ENCODE measurements around the gene ADPGK.
"Not testable (repeated sequence)": the region's sequence is repeated elsewhere in the genome, so short reads cannot be mapped to it uniquely, and the experiment has no call there.

Gene ADPGK

GRCh38 chr15:72783640-72784455 is at the start of gene ADPGK:
ADPGK (minus strand) TSS chr15:72783758; CDS start chr15:72783691, 67 bp downstream.
- Mint-ChIP-seq H3K9me3 (no peaks in the 10 kb centered on the region), H3K27ac (ENCODE audit: low read depth) (peak within 1 kb of the TSS; percentile 93), H3K4me3 (peak within 1 kb of the TSS; percentile 86), H3K36me3 (ENCODE audit: insufficient read depth) (peaks cover 31% of the 10 kb centered on the region), H3K4me1 (peaks cover 55% of the 10 kb centered on the region), H3K27me3 (no peaks in the 10 kb centered on the region)
- DNase-seq (ENCODE audit: low spot score in 2 of 2): peak; percentile 95 to 96
- ATAC-seq (replicated peaks; ENCODE audit: extremely low read depth, poor library complexity, severe bottlenecking): peak; percentile 79

- Mint-ChIP-seq H3K27ac (ENCODE audit: low read depth) (no peak overlapping the region), H3K27me3 (peaks cover 39% of the 10 kb centered on the region), H3K4me3 (no peak overlapping the region), H3K36me3 (ENCODE audit: insufficient read depth) (no peaks in the 10 kb centered on the region), H3K9me3 (no peaks in the 10 kb centered on the region), H3K4me1 (no peaks in the 10 kb centered on the region)
- DNase-seq (ENCODE audit: low spot score in 2 of 2): no peak
- no peak for ATAC-seq (replicated peaks; ENCODE audit: extremely low read depth, poor library complexity, severe bottlenecking)
Observed at GRCh38 chr15:72827226-72827625, 43.7 kb upstream of the ADPGK start.

DNA sequence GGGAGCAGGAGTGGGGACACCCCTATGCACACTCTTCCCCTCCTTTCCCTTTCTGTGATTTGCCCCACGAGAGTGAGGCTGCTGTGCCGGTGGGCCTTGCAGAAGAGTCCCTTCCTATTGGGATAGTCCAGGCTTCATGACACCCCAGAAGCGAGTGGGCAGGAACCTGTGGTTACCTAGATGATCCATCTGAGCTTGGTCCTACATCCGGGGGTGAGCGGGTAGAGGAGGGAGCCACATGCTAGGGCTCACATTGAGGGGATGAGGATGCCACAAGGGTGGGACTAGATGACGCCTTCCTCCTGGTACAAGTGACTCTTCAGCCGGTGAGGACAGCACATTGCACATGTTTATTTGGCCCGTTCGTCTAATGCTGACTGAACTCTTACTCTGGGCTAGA is 43.1 kb upstream of the ADPGK start:
- DNase-seq (ENCODE audit: low spot score in 2 of 2): no peak
- peaks cover 33% of the 10 kb centered on the region for H3K27me3 Mint-ChIP-seq
- H3K9me3 Mint-ChIP-seq: no peaks in the 10 kb centered on the region
- no peaks in the 10 kb centered on the region for H3K36me3 Mint-ChIP-seq (ENCODE audit: insufficient read depth)
- ATAC-seq (replicated peaks; ENCODE audit: extremely low read depth, poor library complexity, severe bottlenecking): no peak
- H3K4me3 Mint-ChIP-seq: no peak overlapping the region
- H3K4me1 Mint-ChIP-seq: no peaks in the 10 kb centered on the region
- H3K27ac Mint-ChIP-seq (ENCODE audit: low read depth): no peak overlapping the region

GRCh38 chr15:72825829-72826228 is 42.3 kb upstream of the ADPGK start:
- Mint-ChIP-seq H3K9me3 (no peaks in the 10 kb centered on the region), H3K27me3 (peaks cover 25% of the 10 kb centered on the region), H3K36me3 (ENCODE audit: insufficient read depth) (no peaks in the 10 kb centered on the region), H3K27ac (ENCODE audit: low read depth) (no peak overlapping the region), H3K4me1 (no peaks in the 10 kb centered on the region), H3K4me3 (no peak overlapping the region)
- ATAC-seq (replicated peaks; ENCODE audit: extremely low read depth, poor library complexity, severe bottlenecking) (no peak), DNase-seq (ENCODE audit: low spot score in 2 of 2) (no peak)

DNA sequence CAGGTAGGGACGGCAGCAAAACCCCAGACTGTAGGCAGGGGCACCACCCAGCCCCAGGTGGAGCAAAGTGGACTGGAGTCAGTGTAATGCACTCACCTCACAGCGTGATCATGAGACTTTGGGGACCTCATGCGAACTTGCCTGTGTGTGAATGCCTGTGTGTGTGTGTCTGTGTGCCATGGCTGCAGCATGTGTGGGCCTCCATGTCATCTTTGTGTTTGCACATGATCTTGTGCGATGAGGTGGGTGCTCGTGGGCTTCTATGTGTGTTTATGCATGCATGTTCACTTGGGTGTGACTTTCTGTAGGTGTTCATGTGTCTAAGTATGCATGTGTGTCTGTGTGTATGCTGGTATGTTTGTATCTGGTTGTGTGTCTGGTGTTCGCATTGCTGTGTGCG is 41.2 kb upstream of the ADPGK start:
- Mint-ChIP-seq H3K36me3 (ENCODE audit: insufficient read depth) (no peaks in the 10 kb centered on the region), H3K9me3 (no peaks in the 10 kb centered on the region), H3K4me1 (no peaks in the 10 kb centered on the region), H3K4me3 (no peak overlapping the region), H3K27me3 (peaks cover 14% of the 10 kb centered on the region), H3K27ac (ENCODE audit: low read depth) (no peak overlapping the region)
- no peak for DNase-seq (ENCODE audit: low spot score in 2 of 2)
- no peak for ATAC-seq (replicated peaks; ENCODE audit: extremely low read depth, poor library complexity, severe bottlenecking)

DNA sequence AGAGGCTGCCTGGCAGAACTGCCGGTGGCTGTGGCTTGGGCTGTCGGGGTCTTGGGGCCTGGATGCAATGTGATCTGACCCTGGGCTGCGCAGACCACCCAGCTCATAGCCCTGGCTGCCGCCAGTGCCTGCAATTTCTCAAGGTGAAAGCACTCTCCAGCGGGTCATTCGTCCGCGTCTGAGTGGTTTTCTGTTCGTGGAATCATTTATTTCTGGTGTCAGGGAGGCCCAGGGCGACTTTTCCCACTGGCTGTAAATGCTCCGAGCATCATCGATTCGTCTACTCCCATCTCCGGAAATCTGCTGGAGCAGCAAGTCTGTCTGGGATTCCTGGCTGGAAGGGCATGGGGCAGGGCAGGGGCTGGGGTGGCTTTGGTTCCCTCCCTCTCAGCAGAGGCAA is 40.6 kb upstream of the ADPGK start:
- Mint-ChIP-seq H3K4me1 (no peaks in the 10 kb centered on the region), H3K9me3 (no peaks in the 10 kb centered on the region), H3K36me3 (ENCODE audit: insufficient read depth) (no peaks in the 10 kb centered on the region), H3K27ac (ENCODE audit: low read depth) (no peak overlapping the region), H3K27me3 (peaks cover 11% of the 10 kb centered on the region), H3K4me3 (no peak overlapping the region)
- no peak for ATAC-seq (replicated peaks; ENCODE audit: extremely low read depth, poor library complexity, severe bottlenecking)
- no peak for DNase-seq (ENCODE audit: low spot score in 2 of 2)

DNA sequence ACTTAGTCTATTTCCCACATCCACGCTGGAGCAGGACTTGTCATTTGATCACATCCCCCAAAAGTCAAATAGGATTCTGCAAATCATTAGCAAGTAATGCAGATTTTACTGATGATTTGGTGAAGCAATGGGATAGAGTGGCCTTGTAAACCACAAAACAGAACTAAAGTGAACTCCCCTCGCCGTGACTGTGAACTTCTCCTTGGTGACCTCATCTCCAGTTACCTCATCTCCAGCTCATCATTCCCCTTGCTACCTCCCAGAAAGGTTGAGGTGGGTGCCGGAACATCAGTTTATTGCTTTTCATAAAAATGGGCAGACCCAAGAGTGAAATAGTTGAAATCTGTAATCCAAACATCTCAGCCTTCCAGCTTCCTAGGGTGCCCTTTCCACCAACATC is 36.7 kb upstream of the ADPGK start:
- Mint-ChIP-seq H3K4me3 (no peak overlapping the region), H3K27ac (ENCODE audit: low read depth) (no peak overlapping the region), H3K36me3 (ENCODE audit: insufficient read depth) (no peaks in the 10 kb centered on the region), H3K27me3 (no peaks in the 10 kb centered on the region), H3K4me1 (no peaks in the 10 kb centered on the region), H3K9me3 (no peaks in the 10 kb centered on the region)
- no peak for ATAC-seq (replicated peaks; ENCODE audit: extremely low read depth, poor library complexity, severe bottlenecking)
- no peak for DNase-seq (ENCODE audit: low spot score in 2 of 2)

GRCh38 chr15:72818632-72819031 is 35.1 kb upstream of the ADPGK start:
- H3K27me3 Mint-ChIP-seq: no peaks in the 10 kb centered on the region
- H3K27ac Mint-ChIP-seq (ENCODE audit: low read depth): no peak overlapping the region
- no peaks in the 10 kb centered on the region for H3K36me3 Mint-ChIP-seq (ENCODE audit: insufficient read depth)
- no peak overlapping the region for H3K4me3 Mint-ChIP-seq
- DNase-seq (ENCODE audit: low spot score in 2 of 2) (no peak), ATAC-seq (replicated peaks; ENCODE audit: extremely low read depth, poor library complexity, severe bottlenecking) (no peak)
- H3K9me3 Mint-ChIP-seq: no peaks in the 10 kb centered on the region
- H3K4me1 Mint-ChIP-seq: no peaks in the 10 kb centered on the region

DNA sequence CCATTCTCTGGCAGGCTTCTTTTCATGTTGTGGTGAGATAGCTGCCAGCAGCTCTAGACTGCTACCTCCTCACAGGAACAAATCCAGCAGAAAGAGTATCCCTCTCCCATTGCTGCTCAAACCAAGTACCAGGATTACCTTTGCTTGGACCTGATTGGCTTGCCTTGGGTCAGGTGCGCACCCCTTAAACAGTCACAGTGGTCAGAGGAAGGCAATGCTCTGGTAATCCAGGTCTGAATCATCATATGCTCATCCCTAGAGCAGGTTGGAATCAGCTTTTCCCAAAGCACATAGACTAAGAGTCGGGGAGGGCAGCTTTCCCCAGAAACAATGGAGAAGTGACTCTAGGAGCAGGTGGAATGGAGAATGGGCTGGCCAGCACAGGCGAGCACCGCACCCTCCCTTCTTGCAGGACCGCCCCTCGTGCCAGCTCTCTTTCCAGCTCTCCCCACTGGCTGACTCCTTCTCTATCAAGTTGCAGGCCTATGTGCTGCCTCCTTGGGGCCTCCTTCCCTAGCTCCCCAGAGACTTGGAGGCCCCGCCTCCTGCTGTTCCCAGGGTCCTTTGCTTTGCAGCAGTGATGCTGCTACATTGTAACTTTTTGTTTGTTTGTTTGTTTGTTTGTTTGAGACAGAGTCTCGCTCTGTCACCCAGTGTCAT is 29.9 kb upstream of the ADPGK start:
- peaks cover 17% of the 10 kb centered on the region for H3K4me1 Mint-ChIP-seq
- H3K4me3 Mint-ChIP-seq: no peak overlapping the region
- no peak overlapping the region for H3K27ac Mint-ChIP-seq (ENCODE audit: low read depth)
- no peaks in the 10 kb centered on the region for H3K27me3 Mint-ChIP-seq
- ATAC-seq (replicated peaks; ENCODE audit: extremely low read depth, poor library complexity, severe bottlenecking): no peak
- no peak for DNase-seq (ENCODE audit: low spot score in 2 of 2)
- H3K36me3 Mint-ChIP-seq (ENCODE audit: insufficient read depth): no peaks in the 10 kb centered on the region
- H3K9me3 Mint-ChIP-seq: no peaks in the 10 kb centered on the region

- H3K4me1 Mint-ChIP-seq: peaks cover 27% of the 10 kb centered on the region
- no peaks in the 10 kb centered on the region for H3K27me3 Mint-ChIP-seq
- no peaks in the 10 kb centered on the region for H3K36me3 Mint-ChIP-seq (ENCODE audit: insufficient read depth)
- H3K9me3 Mint-ChIP-seq: no peaks in the 10 kb centered on the region
- ATAC-seq (replicated peaks; ENCODE audit: extremely low read depth, poor library complexity, severe bottlenecking): peak; percentile 80
- no peak overlapping the region for H3K27ac Mint-ChIP-seq (ENCODE audit: low read depth)
- peak overlapping the region; percentile 16 for H3K4me3 Mint-ChIP-seq
- peak in 1 of 2 donors; percentile 19 for DNase-seq (ENCODE audit: low spot score in 2 of 2)
Observed at GRCh38 chr15:72809329-72809728, 25.8 kb upstream of the ADPGK start.

- not testable (repeated sequence) for H3K36me3 Mint-ChIP-seq (ENCODE audit: insufficient read depth); DNase-seq (ENCODE audit: low spot score in 2 of 2)
Observed at GRCh38 chr15:72807346-72807745, 23.8 kb upstream of the ADPGK start.

DNA sequence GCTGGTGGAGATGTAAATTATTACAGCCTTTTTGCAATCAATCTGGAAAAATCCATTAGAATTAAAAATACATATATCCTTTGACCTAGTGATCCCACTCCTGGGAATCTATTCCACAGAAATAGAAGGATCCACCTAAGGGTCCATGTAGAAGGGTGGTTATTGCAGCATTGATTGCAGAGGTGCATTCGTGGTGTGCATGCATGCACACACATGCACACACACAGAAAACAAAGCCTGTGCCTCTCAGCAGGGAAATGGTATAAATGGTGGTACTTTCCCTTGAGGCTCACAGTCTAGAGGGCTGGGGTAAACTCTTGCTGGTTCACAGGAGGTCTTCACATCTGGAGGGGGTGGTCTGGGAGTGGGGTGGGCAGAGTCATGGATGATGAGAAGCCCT is 19.4 kb upstream of the ADPGK start:
- ATAC-seq (replicated peaks; ENCODE audit: extremely low read depth, poor library complexity, severe bottlenecking) (no peak), DNase-seq (ENCODE audit: low spot score in 2 of 2) (no peak)
- peaks cover 6% of the 10 kb centered on the region for H3K4me1 Mint-ChIP-seq
- peaks cover 33% of the 10 kb centered on the region for H3K27me3 Mint-ChIP-seq
- no peak overlapping the region for H3K27ac Mint-ChIP-seq (ENCODE audit: low read depth)
- H3K9me3 Mint-ChIP-seq: no peaks in the 10 kb centered on the region
- H3K4me3 Mint-ChIP-seq: no peak overlapping the region
- no peaks in the 10 kb centered on the region for H3K36me3 Mint-ChIP-seq (ENCODE audit: insufficient read depth)

More at GRCh38 chr15:72807346-72807745, 23.8 kb upstream of the ADPGK start:
- H3K9me3 Mint-ChIP-seq; ATAC-seq (replicated peaks; ENCODE audit: extremely low read depth, poor library complexity, severe bottlenecking); H3K27ac Mint-ChIP-seq (ENCODE audit: low read depth); H3K27me3 Mint-ChIP-seq; H3K4me3 Mint-ChIP-seq: not testable (repeated sequence)
- peaks cover 27% of the 10 kb centered on the region for H3K4me1 Mint-ChIP-seq

All from central memory CD8-positive, alpha-beta T cell (primary cell).